Ishikawa (cell line): ENCODE results near the gene DEXI.

ENCODE experiments used
- CEBPB ChIP-seq: IDR thresholded peaks from 2 replicates; pipeline ENCODE4 v1.6.1; 2012
- CREB1 ChIP-seq: IDR thresholded peaks from 2 replicates; pipeline ENCODE4 v1.6.1; 2012; ENCODE audit warnings: low read depth
- EGR1 ChIP-seq: IDR thresholded peaks from 2 replicates; pipeline ENCODE4 v1.6.1; 2012
- EP300 ChIP-seq: IDR thresholded peaks from 2 replicates; pipeline ENCODE4 v1.6.1; 2012; ENCODE audit warnings: borderline replicate concordance
- NFIC ChIP-seq: IDR thresholded peaks from 2 replicates; pipeline ENCODE4 v1.6.1; 2012
- RAD21 ChIP-seq: IDR thresholded peaks from 2 replicates; pipeline ENCODE4 v1.6.1; 2012; ENCODE audit warnings: low read depth
- TAF1 ChIP-seq: IDR thresholded peaks from 2 replicates; pipeline ENCODE4 v1.6.1; 2012; ENCODE audit warnings: low read depth, mild to moderate bottlenecking
- TCF12 ChIP-seq: IDR thresholded peaks from 2 replicates; pipeline ENCODE4 v1.6.1; 2012; ENCODE audit warnings: low read depth
- USF1 ChIP-seq: IDR thresholded peaks from 2 replicates; pipeline ENCODE4 v1.6.1; 2012
- YY1 ChIP-seq: IDR thresholded peaks from 2 replicates; pipeline ENCODE4 v1.6.1; 2012; ENCODE audit warnings: low read depth
- ZBTB7A ChIP-seq: IDR thresholded peaks from 2 replicates; pipeline ENCODE4 v1.6.1; 2012; ENCODE audit warnings: low read depth
- TF ChIP-seq, protein P1 (sequence below): IDR thresholded peaks from 2 replicates; pipeline ENCODE4 v1.6.1; 2012; ENCODE audit warnings: low read depth, mild to moderate bottlenecking
- TF ChIP-seq, protein P2 (sequence below): IDR thresholded peaks from 2 replicates; pipeline ENCODE4 v1.6.1; 2012

- TF ChIP-seq RAD21 (no peak), YY1 (no peak), EGR1 (no peak), NFIC (no peak), TAF1 (no peak), CREB1 (no peak), ZBTB7A (no peak), EP300 (no peak), TCF12 (no peak), USF1 (no peak), CEBPB (no peak)
- TF ChIP-seq, protein P1, sequence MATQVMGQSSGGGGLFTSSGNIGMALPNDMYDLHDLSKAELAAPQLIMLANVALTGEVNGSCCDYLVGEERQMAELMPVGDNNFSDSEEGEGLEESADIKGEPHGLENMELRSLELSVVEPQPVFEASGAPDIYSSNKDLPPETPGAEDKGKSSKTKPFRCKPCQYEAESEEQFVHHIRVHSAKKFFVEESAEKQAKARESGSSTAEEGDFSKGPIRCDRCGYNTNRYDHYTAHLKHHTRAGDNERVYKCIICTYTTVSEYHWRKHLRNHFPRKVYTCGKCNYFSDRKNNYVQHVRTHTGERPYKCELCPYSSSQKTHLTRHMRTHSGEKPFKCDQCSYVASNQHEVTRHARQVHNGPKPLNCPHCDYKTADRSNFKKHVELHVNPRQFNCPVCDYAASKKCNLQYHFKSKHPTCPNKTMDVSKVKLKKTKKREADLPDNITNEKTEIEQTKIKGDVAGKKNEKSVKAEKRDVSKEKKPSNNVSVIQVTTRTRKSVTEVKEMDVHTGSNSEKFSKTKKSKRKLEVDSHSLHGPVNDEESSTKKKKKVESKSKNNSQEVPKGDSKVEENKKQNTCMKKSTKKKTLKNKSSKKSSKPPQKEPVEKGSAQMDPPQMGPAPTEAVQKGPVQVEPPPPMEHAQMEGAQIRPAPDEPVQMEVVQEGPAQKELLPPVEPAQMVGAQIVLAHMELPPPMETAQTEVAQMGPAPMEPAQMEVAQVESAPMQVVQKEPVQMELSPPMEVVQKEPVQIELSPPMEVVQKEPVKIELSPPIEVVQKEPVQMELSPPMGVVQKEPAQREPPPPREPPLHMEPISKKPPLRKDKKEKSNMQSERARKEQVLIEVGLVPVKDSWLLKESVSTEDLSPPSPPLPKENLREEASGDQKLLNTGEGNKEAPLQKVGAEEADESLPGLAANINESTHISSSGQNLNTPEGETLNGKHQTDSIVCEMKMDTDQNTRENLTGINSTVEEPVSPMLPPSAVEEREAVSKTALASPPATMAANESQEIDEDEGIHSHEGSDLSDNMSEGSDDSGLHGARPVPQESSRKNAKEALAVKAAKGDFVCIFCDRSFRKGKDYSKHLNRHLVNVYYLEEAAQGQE, result no peak
- TF ChIP-seq, protein P2, sequence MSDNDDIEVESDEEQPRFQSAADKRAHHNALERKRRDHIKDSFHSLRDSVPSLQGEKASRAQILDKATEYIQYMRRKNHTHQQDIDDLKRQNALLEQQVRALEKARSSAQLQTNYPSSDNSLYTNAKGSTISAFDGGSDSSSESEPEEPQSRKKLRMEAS, result no peak
Observed at GRCh38 chr16:10978871-10979446, 36.7 kb upstream of the DEXI start.
